ENCODE results near the gene SLC6A19. TPM values are rescaled to one million over a fixed set of nuclear protein-coding genes. Genes with fewer than 3 reads are reported as not detected.

The SLC6A19 gene
- total and polyA plus RNA-seq, 2 of the 13 experiments (the other 11 are each of a cell fraction or from before 2014, with no cell fraction given) = 0.02 TPM; not detected in 1

DNA sequence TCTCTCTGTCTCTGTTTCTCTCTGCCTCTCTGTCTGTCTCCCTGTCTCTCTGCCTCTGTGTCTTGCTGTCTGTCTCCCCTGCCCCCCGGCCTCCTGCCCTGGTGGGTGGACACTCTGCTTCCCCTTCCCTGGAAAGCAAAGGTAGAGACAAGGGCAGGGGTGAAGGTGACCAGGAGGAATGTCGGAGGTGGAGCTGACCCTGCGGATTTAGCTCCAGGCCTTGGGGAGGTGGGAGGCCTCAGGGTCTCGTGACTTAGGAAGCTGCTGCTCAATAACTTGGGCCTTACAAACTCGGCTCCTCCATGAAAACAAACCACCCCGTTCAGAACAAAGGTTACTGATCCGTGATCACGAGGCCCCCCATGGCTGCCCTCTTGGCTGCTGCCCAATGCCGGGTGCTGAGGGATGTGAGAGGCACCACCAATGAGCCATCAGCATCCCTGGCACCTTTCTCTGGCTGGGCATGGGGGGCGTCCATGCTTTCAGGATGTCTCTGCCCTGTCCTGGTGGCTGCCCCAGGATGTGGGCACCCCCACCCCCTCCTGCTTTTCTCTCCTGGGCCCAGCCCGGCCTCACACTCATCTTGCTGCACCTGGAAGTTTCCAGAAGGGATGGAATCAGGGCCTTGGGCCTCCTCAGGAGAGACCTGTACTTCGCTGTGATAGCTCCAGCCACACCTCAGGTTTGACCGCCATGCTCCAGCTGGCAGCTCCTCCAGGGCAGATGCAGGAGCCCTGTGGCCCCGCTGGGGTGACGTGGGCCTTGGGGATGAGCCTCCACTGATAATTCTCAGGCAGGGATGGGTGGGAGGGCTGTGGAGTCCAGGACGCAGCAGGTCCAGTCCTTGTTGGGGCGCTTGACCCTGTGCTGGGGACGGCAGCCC lies 14.8 kb upstream of the SLC6A19 start (continued):
- TF ChIP-seq, protein P1, sequence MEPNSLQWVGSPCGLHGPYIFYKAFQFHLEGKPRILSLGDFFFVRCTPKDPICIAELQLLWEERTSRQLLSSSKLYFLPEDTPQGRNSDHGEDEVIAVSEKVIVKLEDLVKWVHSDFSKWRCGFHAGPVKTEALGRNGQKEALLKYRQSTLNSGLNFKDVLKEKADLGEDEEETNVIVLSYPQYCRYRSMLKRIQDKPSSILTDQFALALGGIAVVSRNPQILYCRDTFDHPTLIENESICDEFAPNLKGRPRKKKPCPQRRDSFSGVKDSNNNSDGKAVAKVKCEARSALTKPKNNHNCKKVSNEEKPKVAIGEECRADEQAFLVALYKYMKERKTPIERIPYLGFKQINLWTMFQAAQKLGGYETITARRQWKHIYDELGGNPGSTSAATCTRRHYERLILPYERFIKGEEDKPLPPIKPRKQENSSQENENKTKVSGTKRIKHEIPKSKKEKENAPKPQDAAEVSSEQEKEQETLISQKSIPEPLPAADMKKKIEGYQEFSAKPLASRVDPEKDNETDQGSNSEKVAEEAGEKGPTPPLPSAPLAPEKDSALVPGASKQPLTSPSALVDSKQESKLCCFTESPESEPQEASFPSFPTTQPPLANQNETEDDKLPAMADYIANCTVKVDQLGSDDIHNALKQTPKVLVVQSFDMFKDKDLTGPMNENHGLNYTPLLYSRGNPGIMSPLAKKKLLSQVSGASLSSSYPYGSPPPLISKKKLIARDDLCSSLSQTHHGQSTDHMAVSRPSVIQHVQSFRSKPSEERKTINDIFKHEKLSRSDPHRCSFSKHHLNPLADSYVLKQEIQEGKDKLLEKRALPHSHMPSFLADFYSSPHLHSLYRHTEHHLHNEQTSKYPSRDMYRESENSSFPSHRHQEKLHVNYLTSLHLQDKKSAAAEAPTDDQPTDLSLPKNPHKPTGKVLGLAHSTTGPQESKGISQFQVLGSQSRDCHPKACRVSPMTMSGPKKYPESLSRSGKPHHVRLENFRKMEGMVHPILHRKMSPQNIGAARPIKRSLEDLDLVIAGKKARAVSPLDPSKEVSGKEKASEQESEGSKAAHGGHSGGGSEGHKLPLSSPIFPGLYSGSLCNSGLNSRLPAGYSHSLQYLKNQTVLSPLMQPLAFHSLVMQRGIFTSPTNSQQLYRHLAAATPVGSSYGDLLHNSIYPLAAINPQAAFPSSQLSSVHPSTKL (CRISPR knock-in tag; IDR thresholded peaks at IDR 0.05) = peak; percentile 38
- TF ChIP-seq KLF13 (CRISPR knock-in tag; IDR thresholded peaks at IDR 0.05) = peak; percentile 35; the same call in 1 of the 2 replicates
- TF ChIP-seq RXRA (CRISPR knock-in tag; IDR thresholded peaks at IDR 0.05) = peak; percentile 72
- TF ChIP-seq ZNF737 (CRISPR knock-in tag; IDR thresholded peaks at IDR 0.05; ENCODE audit: borderline replicate concordance) = no peak
- TF ChIP-seq, protein P2, sequence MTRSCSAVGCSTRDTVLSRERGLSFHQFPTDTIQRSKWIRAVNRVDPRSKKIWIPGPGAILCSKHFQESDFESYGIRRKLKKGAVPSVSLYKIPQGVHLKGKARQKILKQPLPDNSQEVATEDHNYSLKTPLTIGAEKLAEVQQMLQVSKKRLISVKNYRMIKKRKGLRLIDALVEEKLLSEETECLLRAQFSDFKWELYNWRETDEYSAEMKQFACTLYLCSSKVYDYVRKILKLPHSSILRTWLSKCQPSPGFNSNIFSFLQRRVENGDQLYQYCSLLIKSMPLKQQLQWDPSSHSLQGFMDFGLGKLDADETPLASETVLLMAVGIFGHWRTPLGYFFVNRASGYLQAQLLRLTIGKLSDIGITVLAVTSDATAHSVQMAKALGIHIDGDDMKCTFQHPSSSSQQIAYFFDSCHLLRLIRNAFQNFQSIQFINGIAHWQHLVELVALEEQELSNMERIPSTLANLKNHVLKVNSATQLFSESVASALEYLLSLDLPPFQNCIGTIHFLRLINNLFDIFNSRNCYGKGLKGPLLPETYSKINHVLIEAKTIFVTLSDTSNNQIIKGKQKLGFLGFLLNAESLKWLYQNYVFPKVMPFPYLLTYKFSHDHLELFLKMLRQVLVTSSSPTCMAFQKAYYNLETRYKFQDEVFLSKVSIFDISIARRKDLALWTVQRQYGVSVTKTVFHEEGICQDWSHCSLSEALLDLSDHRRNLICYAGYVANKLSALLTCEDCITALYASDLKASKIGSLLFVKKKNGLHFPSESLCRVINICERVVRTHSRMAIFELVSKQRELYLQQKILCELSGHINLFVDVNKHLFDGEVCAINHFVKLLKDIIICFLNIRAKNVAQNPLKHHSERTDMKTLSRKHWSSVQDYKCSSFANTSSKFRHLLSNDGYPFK (CRISPR knock-in tag; IDR thresholded peaks at IDR 0.05; ENCODE audit: borderline replicate concordance) = 0 out of 2 replicates have a peak, but pooled peaks have one; percentile 36
- TF ChIP-seq, protein P3, sequence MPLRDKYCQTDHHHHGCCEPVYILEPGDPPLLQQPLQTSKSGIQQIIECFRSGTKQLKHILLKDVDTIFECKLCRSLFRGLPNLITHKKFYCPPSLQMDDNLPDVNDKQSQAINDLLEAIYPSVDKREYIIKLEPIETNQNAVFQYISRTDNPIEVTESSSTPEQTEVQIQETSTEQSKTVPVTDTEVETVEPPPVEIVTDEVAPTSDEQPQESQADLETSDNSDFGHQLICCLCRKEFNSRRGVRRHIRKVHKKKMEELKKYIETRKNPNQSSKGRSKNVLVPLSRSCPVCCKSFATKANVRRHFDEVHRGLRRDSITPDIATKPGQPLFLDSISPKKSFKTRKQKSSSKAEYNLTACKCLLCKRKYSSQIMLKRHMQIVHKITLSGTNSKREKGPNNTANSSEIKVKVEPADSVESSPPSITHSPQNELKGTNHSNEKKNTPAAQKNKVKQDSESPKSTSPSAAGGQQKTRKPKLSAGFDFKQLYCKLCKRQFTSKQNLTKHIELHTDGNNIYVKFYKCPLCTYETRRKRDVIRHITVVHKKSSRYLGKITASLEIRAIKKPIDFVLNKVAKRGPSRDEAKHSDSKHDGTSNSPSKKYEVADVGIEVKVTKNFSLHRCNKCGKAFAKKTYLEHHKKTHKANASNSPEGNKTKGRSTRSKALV (CRISPR knock-in tag; IDR thresholded peaks at IDR 0.05) = 0 out of 2 replicates have a peak, but pooled peaks have one; percentile 11
- no peak for TF ChIP-seq FOXA1 (IDR thresholded peaks at IDR 0.05)
- no peak for TF ChIP-seq FOXA1 (CRISPR knock-in tag; IDR thresholded peaks at IDR 0.05)
- TF ChIP-seq CREM (IDR thresholded peaks at IDR 0.05) = peak; percentile 32; the same call in 1 of the 2 replicates
- TF ChIP-seq CREM (CRISPR knock-in tag; IDR thresholded peaks at IDR 0.05) = no peak
- peak; percentile 90 for TF ChIP-seq SP5 (CRISPR knock-in tag; IDR thresholded peaks at IDR 0.05; ENCODE audit: borderline replicate concordance, low read depth)
- 0 out of 2 replicates have a peak, but pooled peaks have one; percentile 5 for TF ChIP-seq SPEN (CRISPR knock-in tag; IDR thresholded peaks at IDR 0.05; ENCODE audit: low read depth)
- TF ChIP-seq ESRRA (CRISPR knock-in tag; IDR thresholded peaks at IDR 0.05; ENCODE audit: low read depth) = peak; percentile 91
- TF ChIP-seq, protein P4, sequence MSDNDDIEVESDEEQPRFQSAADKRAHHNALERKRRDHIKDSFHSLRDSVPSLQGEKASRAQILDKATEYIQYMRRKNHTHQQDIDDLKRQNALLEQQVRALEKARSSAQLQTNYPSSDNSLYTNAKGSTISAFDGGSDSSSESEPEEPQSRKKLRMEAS (IDR thresholded peaks at IDR 0.05) = peak; percentile 27; the same call in 1 of the 2 replicates
- no peak for TF ChIP-seq SP140L (CRISPR knock-in tag; IDR thresholded peaks at IDR 0.05; ENCODE audit: borderline replicate concordance)
- 0 out of 2 replicates have a peak, but pooled peaks have one; percentile 15 for TF ChIP-seq GATA4 (IDR thresholded peaks at IDR 0.05; ENCODE audit: borderline replicate concordance, low read depth)
- peak; percentile 39 for TF ChIP-seq PHF5A (CRISPR knock-in tag; IDR thresholded peaks at IDR 0.05; ENCODE audit: low read depth, unreplicated experiment)
- TF ChIP-seq ZMYM4 (CRISPR knock-in tag; IDR thresholded peaks at IDR 0.05) = no peak
- TF ChIP-seq ZNF570 (CRISPR knock-in tag; IDR thresholded peaks at IDR 0.05; ENCODE audit: borderline replicate concordance) = no peak
- TF ChIP-seq PPARG (CRISPR knock-in tag; conservative IDR thresholded peaks at IDR 0.05) = peak; percentile 65; the same call in 1 of the 2 replicates
- no peak for TF ChIP-seq MXI1 (IDR thresholded peaks at IDR 0.05; ENCODE audit: borderline replicate concordance, low read depth, low read length)

Data from HepG2 (cell line).